ENCODE results near the gene TOP3B. TPM values are rescaled to one million over a fixed set of nuclear protein-coding genes. Genes with fewer than 3 reads are reported as not detected.
"Not testable (repeated sequence)": the region's sequence is repeated elsewhere in the genome, so short reads cannot be mapped to it uniquely, and the experiment has no call there.

The TOP3B gene
- total RNA-seq, 1 experiment from 2014 or later, result 20.5 TPM

DNA sequence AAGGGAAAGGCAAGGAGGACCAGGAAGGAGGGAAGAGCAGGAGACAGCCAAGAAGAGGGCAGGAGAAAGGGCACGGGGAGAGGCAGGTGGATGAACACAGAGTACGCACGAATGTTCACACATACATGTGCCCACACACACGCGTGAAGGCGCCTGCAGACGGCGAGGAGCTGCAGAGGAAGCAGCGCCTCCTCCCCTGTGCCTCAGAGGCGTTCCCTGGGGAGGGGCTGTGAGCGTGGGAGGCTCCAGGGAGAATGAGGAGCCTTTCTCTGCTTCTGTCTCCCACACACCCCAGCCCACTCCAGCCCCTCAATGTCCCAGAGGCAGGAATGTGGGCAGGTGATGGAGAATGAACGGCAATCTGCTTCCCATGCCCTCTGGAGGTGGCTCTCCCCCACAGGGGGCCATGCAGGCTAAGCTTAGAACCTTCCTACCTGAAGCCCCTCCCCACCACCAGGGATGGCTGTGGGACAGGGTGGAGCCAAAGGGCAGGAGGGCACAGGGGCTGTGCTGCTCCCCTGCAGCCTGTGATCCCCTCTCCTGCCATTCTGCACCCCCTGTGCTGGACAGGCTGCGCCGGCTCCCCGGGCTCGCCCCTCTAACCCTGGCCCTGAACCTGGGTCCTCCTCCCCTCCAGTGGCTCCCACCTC is 55.3 kb downstream of the TOP3B start:
- DNase-seq (ENCODE audit: low spot score), result no peak

DNA sequence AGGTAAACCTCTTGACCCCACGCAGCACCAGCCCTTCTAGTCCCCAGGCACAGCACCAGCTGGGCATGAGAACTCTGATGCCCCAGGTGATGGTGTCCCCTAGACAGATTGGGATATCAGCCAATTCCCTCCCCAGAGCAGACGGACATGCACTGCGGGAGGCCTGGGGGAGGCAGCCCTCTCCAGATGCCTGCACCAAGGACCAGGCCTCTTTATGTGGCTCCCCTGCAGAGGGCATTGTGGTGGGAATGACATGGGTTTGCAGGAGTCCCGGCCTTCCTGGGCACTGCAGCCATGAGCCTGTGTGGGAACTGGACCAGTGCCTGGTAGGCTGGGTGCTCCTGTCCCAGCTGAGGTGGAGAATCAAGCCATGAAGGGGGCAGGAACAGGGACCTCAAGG is 55.9 kb downstream of the TOP3B start:
- DNase-seq (ENCODE audit: low spot score), result no peak

DNA sequence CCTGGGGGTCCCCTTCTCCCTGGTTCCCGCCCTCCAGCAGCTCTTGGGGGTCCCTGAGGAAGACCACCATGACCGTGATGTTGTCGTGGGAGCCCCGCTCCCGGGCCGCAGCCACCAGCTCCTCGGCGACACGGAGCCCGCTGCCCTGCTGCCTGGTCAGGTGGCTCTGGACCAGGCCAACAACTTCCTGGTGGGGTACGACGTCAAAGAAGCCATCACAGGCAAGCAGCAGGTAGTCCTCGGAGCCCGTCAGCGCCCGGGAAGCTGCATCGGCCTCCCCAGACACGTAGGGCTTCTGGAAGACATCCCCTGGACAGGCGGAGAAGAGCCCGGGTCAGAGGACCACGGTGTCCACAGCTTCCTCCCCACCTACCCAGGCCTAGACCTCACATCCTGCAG is 59.4 kb downstream of the TOP3B start:
- no peak for DNase-seq (ENCODE audit: low spot score)

DNA sequence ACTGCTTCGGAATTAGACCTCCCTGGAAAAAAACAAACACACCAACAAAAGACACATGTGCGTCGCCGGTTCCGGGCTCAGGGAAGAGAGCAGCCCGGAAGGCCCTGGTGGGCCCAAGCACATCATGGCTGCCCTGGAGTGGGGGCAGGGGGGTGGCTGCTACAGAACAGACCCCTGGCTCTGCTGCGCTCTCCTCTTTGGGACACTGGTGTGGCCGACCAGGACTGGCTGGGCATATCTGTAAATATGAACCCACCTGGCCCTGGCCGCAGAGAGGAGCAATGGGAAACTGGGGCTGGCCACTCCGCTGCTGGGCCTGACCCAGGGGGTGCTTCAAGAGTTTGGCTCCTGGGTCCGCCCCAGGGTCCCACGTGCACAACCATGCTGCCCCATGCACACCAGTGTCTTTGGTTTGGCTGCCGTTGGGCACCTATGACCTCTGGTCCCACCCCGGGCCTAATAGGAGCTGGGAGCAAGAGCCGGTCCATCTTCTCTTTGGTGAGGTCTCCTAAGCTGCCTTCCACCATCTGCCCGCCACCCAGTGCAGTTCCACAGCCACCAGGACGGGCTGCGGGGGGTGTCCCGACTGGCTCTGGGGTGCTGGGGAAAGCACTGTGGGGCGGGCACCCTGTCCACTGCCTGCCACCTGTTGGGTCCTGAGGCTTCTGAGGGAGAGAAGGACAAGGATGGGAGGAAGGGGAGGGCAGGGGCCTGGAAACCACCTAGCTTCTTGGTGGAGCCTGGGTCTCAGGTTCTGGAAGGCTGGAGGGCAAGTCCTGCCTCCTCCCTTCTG is 60.0 kb downstream of the TOP3B start:
- DNase-seq (ENCODE audit: low spot score), result no peak

DNA sequence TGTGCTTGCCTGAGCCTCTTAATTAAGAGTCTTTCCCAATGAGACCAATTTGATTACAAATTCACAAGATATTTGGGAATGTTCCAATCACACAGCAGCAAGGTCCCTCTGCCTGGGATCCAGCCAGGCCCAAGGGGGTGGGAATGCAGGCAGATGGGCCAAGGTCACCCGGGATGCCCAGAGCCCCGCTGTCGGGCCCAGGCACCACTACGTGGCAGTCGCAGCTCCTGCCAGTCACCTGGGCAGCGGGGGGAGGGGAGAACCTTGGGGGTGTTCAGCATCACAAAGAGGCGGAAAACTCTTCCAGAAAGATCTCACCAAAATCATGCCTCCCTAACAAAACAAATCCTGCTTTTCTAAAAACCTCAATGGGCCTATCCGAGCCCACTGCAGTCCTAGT is 60.9 kb downstream of the TOP3B start:
- DNase-seq (ENCODE audit: low spot score), result no peak

DNA sequence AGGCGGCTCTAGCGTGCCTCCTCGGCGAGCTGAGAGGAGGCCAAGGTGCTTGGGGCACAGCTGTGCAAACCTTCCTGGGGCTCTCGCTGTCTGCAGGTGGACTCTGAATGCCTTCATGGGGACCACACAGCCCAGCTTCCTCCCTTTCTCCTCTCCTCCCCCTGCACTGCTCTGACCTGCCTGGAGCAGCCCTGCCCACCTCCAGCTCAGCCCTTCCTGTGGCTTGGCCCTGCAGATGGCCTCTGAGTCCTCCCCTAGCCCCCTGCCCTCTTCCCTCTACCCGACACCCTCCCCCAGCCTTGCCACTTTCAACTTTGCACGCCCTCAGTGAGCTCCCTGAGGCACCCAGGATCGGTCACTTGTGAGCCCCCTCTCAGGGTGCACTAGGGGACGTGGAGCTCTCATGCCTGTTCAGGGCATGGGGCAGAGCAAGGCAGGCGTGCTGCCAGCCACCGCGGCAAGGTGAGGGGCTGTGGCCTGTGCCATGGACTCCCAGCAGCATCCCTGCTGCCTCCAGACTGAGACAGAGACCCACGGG is 61.3 kb downstream of the TOP3B start:
- no peak for DNase-seq (ENCODE audit: low spot score)

DNA sequence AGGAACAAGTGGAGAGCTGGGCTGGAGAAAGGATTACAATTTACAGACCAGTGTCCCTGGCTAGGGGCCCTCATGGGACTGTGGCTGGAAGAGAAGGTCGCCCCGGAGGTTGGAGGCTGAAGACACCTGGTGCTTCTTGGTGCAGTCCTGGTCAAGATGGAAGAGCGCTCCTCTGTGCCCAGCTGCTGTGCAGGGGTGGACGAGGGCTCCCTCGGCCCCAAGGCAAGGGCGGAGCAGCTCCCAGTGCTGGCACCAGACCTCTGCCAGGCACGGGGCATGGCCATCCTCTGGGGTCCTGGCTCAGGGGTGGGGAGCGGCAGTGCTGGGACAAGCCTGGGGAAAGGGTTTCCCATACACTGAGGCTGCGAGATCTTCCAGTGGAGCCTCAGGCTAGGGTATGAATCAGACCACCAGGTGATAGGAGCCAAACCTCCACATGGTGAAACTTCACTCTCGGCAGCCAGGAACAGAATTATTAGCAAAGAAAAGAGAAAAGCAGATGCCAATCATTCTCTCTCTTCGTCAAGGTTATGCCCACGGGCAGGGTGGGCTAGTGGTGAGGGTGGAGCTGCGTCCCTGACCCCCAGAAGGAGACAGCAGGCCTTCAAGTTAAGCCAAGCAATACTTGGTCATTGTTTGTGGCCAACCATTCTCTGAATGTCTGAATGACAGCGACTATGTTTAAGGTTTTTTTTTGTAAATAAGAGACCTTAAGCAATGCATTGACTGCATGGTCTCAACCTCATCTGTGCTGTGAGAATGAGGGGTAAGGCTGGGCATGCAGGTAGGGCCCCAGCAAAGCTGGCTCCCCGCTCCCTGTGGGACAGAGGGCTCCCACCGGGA is 62.0 kb downstream of the TOP3B start:
- DNase-seq (ENCODE audit: low spot score), result no peak

DNA sequence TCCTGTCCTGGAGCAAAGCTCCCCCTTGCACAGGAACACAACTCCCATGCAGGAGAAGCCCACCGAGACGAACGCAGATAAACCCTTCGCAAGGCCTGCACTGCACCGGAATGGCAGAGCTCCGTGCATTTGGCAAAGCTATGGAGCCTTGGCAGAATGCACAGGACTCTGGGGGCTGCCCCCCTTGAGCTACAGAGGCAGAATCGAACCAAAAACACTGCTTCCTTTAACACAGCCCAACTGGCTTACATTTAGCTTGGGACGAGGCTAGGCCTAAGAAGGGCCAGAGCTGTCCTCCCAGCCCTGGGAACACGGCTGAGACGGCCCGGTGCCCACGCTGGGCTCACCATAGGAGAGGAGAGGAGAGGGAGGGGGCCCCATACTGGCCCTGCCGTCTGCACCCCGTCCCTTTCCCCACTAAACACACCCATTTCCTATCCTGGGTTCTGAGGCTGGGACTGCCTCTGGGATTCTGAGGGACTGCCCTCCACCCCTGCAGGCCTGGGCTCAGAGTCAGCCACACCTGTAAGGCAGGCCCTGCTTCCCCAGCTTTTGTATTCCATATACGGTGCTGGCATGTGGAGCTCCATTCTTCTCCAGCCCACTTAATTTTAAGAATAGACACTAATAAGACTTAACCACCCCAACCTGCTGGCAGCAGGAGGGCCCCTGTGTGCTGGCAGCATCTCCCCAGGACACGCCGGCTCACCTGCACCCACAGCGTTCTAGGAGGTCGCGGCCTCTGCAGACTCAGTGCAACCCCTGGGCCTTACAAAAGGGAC is 62.9 kb downstream of the TOP3B start:
- no peak for DNase-seq (ENCODE audit: low spot score)

DNA sequence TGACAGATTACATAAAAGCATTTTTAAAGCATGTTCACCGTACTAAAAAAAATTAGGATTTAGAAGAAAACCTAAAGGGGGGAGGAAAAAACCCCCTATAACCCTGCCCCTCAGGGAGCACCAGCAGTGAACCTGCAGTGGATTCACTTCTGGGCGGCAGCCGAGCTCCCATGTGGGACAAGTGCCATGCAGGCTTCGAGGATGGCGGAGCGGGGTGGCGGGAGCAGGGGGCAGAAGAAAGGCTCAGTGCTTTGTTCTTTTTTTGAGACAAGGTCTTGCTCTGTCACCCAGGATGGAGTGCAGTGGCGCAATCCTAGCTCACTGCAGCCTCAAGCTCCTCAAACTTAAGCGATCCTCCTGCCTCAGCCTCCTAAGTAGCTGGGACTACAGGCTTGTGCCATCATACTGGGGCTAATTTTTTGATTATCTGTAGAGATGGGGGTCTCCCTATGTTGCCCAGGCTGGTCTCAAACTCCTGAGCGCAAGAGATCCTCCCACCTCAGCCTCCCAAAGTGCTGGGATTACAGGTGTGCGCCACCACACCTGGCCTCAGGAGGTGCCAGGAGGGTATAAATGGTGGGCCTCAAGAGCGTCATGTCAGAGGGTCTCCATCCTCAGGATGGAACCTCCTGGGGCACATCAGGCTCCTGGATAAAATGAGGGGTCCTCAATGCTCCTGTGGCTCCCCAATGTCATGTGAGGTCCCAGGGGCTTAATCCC is 64.0 kb downstream of the TOP3B start:
- no peak for DNase-seq (ENCODE audit: low spot score)

DNA sequence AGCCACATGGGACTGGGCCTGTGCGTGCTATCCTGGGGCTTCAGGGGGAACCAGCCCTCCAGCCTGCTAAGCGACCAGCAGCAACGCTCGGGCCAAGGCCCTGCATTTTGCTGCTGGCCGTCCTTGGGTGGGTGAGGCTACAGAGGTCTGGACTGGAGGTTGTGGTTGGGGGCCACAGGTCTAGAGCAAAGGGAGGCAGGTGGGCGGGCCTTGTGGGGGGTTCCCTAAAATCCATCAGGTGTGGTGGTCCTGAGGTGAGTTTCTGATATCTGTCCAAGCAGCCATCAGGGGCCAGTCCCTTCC is 64.7 kb downstream of the TOP3B start:
- DNase-seq (ENCODE audit: low spot score), result no peak

DNA sequence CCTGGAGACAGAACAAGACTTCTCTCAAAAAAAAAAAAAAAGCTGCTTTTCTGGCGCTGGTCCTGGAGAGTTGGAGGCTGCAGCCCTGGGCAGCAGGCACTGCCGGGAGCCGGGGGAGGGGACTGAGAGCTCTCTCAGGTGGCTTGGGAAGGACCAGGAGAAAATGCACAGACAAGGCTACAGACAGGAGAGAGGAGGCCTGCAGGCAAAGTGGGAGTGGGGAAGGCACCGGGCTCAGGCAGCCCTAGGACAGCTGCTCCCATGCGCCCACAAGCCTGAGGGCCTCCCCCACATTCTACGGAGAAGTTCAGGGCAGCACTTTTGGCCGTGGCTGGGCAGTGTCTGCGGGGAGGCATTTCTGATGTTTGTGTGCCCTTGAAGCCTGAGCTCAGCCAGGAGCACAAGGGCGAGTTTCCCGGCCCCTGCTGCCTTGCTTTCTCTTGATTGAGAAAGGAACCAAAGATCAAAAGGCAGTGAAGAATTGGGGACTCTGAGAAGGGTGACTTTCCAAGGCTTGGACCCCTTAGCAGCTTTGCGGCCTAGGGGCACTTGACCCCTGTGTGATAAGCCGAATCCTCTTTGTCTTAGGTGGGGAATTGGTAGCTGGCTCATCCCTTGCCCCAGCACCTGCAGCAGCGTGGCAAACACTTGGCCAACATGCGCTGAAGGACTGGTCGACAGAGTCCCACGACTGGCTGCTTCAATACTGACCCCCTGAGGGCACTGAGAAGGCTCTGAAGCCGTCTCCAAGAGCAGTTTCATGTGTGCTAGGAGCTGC is 65.2 kb downstream of the TOP3B start:
- no peak for DNase-seq (ENCODE audit: low spot score)

DNA sequence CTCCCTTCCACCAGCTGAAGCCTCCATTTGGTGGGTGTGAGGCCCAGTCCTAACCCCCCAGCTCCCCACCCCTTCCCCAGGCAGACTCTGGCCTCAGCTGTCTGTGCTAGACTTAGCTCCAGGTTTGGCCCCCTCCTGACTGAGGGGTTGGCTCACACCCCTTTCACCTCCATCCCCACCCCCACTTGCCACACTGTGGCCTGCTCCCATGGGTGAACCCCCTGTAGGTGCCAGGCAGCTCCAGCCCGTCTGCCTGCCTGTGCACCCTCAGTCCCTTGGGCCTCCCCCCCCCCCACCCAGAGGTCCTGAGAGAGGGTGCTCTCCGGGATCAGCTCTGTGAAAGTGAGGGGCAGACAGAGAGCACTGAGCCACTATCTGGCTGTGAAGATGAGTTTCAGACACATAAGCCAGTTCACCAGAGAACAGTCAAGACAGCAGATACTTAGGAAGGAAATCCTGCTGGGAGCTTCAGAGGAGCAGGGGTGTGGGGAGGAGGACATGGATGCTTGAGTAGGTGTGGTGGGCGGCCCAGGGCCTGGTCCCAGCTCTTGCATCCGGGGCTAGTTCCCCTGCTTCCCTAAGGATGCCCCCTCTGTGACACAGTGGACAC is 66.2 kb downstream of the TOP3B start:
- DNase-seq (ENCODE audit: low spot score), result no peak

DNA sequence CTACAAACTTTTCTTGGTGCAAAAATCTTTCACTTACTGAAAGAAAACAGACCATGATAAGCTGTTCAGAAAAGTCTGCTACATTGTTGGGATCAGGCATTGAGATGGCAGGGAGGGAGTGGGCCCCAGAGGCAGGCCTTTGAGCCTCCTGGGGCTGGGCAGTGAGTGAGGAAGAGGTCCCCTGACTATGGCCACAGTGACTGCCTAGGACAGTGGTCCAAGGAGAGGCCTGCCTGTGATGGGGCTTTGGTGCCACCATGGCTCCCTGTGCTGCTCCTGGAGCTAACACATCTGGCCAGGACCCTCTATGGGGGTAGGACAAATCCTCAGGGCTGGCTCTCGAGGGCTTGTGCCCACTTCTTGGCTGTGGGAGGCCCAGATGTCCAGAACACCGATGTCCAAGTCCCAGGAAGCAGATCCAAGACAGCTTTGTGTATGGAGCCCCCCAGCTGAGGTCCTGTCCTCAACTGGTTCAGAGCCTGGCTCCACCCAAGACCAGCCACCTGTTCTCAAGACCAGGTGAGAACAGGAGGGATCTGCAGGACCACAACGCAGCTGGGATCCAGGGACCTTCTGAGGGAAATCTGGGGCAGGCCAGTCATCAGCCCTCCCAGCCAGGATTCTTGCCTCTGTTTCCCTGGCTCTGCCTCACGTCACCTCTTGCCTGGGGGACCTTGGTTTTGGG is 66.8 kb downstream of the TOP3B start:
- no peak for DNase-seq (ENCODE audit: low spot score)

DNA sequence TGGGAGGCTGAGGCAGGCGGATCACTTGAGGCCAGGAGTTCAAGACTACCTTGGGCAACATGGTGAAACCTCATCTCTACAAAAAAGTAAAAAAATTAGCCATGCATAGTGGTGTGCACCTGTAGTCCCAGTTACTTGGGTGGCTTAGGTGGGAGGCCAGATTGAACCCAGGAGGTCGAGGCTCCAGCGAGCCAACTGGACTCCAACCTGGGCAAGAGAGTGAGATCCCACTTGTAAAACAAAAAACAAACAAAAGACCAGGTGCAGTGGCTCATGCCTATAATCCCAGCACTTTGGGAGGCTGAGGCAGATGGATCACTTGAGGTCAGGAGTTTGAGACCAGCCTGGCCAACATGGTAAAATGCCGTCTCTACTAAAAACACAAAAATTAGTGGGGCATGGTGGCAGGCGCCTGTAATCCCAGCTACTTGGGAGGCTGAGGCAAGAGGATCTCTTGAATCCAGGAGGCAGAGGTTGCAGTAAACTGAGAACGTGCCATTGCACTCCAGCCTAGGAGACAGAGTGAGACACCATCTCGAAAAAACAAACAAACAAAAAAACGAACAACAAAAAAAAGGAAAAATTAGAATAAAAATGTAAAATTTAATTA is 68.4 kb downstream of the TOP3B start:
- DNase-seq (ENCODE audit: low spot score), result not testable (repeated sequence)

DNA sequence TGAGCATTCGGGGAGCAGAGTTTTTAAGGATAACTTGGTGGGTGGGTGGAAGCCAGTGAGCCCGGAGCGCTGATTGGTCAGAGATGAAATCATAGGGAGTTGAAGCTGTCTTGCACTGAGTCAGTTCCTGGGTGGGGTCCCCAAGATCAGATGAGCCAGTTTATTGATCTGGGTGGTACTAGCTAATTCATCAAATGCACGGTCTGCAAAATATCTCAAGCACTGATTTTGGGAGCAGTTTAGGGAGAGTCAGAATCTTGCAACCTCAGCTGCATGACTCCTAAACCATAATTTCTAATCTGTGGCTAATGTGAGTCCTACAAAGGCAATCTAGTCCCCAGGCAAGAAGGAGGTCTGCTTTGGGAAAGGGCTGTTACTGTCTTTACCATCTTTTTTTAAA is 72.2 kb downstream of the TOP3B start:
- DNase-seq (ENCODE audit: low spot score), result not testable (repeated sequence)

DNA sequence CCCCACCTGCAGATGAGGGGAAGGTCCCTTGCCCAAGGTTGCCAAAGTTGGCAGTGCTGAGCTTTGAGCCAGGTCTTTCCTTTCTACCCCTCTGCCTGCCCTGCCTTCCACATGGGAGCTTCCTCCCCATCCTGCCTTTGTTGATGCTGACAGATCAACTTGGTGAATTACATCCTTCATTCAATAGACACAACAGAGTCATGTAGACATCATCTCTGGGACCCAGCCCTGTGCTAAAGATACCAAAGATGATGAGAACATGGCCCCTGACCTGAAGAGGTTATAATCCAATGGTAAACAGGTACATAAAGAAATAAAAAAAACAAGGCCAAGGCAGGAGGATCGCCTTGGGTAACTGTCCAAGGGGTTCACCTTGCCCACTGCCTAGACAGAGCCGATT is 72.7 kb downstream of the TOP3B start:
- no peak for DNase-seq (ENCODE audit: low spot score)

DNA sequence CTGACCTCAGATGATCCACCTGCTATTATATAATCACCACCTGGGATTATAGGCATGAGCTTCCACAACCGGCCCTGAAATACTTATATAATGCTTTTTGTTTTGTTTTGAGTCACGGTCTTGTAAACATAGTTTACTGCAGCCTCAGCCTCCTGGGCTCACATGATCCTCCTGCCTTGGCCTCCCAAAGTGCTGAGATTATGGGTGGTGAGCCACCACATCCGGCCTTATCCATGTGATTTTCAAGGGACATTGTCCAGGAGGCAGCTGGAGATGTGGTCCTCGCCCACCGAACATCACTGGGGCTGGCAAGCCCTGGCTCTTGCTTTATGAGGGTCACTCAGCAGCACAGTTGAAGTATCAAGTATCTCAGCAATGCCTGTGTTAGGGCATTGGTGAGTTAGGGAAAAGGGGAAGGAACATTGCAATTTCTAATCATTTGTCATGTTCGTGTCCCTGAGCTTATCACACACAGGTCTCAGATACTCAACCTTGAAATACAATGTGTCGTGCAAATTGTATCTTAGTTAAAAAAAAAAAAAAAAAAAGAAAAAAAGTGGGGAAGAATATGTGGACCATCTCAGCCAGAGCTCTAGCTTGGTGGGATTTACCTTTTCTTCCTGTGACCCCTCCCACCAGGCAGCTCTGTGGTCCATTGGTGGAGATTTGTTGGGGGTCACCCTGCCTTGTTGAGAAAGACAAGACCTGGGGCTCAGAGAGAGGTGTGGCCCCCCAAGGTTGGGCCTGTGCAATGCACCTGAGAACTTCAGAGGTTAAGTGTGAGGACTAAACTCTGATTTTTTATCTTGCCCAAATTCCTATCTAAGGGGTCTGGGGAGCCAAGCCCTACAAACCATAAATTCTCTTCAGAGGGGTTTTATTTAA is 74.7 kb downstream of the TOP3B start:
- no peak for DNase-seq (ENCODE audit: low spot score)

Data from A172 (cell line).